Upper lobe of right lung (tissue), 1 donor: ENCODE measurements around the gene NHERF1. TPM values are rescaled to one million over a fixed set of nuclear protein-coding genes. Genes with fewer than 3 reads are reported as not detected.

Experiments used
- ATAC-seq: fragments of 200-7000 bp; cut with Tn5 transposase; one replicate; pipeline ENCODE4 v1.9.1; 2020; ENCODE audit warnings: mild to moderate bottlenecking, moderate library complexity
- DNase-seq: peaks from one replicate; pipeline ENCODE4 v3.0.0-alpha.2; 2020
- H3K27ac ChIP-seq: fragments of 200-600 bp; one replicate; pipeline ENCODE4 v1.8.0; 2022
- H3K27me3 ChIP-seq: fragments of 200-600 bp; one replicate; pipeline ENCODE4 v1.8.0; 2022; ENCODE audit warnings: mild to moderate bottlenecking
- H3K36me3 ChIP-seq: fragments of 200-600 bp; one replicate; pipeline ENCODE4 v1.8.0; 2022
- H3K4me1 ChIP-seq: fragments of 200-600 bp; one replicate; pipeline ENCODE4 v1.8.0; 2022
- H3K4me3 ChIP-seq: fragments of 200-600 bp; one replicate; pipeline ENCODE4 v1.8.0; 2022; ENCODE audit warnings: mild to moderate bottlenecking
- H3K9me3 ChIP-seq: fragments of 200-600 bp; one replicate; pipeline ENCODE4 v1.8.0; 2022
- intact Hi-C: fragments of 100-400 bp; cut with DNase I; formaldehyde crosslinking; loops from one replicate; pipeline ENCODE4 v1.11.0; 2022
- total RNA-seq: library from RNA; stranded (reverse); fragmentation: NEBNext Ultra II Directional; extraction: Animal tissue kit (Norgen Biotek cat#: 25700); gene quantifications from one replicate; pipeline ENCODE4 v1.2.1, GENCODE V29; 2021
- TF ChIP-seq, protein P1 (sequence below): fragments of 200-600 bp; IDR thresholded peaks from one replicate; pipeline ENCODE4 v1.8.0; 2022; ENCODE audit warnings: antibody characterized with exemption
- donor health status: DM: no; HTN: yes; CAD: no; lungs with severe emphysema.

The NHERF1 gene
- total RNA-seq, 1 donor from 2014 or later: 28.4 TPM

DNA sequence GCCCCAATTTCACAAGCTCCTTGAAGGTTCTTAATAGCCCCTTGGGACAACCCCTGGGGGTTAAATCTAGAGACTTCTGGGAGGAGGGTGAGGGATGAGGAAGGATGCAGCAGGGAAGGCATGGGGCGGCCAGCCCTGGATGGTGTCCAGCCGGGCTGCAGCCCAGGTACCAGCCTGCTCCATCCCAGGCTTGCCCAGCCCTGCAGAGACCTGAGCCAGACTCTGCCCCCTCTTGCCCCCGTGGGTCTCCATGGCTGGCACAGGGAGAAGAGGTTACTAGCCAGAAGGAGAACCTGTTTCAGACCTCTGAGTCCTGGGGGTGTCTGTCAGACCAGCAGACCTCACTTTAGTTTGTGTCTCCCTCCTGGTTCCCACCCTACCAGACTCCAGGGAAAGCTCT lies 8.5 kb downstream of the NHERF1 start:
- TF ChIP-seq, protein P1, sequence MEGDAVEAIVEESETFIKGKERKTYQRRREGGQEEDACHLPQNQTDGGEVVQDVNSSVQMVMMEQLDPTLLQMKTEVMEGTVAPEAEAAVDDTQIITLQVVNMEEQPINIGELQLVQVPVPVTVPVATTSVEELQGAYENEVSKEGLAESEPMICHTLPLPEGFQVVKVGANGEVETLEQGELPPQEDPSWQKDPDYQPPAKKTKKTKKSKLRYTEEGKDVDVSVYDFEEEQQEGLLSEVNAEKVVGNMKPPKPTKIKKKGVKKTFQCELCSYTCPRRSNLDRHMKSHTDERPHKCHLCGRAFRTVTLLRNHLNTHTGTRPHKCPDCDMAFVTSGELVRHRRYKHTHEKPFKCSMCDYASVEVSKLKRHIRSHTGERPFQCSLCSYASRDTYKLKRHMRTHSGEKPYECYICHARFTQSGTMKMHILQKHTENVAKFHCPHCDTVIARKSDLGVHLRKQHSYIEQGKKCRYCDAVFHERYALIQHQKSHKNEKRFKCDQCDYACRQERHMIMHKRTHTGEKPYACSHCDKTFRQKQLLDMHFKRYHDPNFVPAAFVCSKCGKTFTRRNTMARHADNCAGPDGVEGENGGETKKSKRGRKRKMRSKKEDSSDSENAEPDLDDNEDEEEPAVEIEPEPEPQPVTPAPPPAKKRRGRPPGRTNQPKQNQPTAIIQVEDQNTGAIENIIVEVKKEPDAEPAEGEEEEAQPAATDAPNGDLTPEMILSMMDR: no peak
- ATAC-seq (no peak), DNase-seq (no peak)
- Histone ChIP-seq H3K4me3 (no peak overlapping the region), H3K27me3 (no peaks in the 10 kb centered on the region), H3K27ac (no peak overlapping the region), H3K4me1 (peaks cover 52% of the 10 kb centered on the region), H3K9me3 (no peaks in the 10 kb centered on the region), H3K36me3 (no peaks in the 10 kb centered on the region)
- intact Hi-C loops: no loop called here

DNA sequence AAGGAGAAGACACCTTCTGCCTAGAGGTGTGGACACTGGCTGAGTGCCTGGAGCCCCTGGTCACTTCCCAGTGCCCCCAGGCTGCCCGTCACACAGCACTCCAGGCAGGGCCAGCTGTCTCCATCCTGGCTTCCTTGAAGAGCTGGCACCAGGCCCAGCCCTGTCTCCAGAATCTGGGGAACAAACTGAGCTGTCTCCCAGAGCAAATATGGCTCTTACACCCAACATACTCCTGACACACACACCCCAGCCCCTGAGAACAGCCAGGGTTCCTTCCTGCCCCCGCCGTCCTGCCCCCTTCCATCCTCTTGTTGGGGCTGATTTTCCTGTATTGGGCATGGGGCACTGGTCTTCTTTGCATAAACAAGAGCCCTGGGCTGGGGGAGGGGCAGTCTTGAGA lies 9.1 kb downstream of the NHERF1 start:
- intact Hi-C loops: no loop called here
- ATAC-seq: peak; percentile 3

DNA sequence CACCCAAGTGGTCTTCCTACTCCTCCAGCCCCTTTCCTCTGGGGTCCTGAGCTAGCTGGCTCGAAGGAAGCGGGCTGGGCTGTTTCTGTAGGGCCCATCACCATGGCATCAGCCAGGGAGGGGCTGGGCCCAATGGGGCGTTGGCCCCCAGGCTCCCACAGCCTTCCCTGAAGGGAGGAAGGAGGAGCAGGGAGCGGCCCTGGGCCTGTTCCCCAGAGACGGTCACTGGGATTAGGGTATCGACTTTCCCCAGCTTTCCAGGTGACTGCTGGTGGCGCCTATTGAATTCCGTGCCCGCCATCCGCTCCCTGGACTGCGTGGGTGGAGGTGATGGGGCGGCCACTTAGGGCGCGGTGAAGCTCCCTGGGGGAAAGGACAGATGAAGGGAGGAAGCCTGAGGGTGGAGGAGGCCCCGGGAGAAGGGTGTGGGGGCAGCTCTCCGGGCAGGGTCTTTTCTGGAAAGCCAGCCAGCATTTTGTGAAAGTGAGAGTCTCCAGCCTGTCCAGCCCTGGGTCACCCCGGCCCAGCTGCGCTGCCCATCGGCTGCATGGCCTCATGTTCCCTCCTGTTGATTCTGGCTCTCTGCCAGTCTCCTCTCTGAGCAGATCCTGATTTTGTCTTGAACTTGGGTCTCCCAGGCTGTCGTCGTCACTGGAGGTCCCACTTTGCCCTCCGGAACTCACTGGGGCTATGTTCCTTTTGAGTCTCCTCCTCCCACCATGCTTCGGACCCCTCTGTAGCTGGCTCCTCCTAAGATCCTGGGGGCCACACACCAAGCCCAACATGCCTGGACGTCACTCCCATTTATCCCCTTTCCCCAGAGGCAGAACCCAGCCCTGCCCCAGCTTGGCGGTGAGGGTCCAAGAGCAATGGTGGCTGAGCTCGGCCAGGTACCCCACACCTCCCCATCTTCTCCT lies 9.8 kb downstream of the NHERF1 start:
- Histone ChIP-seq H3K4me3 (no peak overlapping the region), H3K9me3 (no peaks in the 10 kb centered on the region), H3K27me3 (no peaks in the 10 kb centered on the region), H3K36me3 (no peaks in the 10 kb centered on the region), H3K4me1 (peaks cover 48% of the 10 kb centered on the region), H3K27ac (peak overlapping the region; percentile 24)
- intact Hi-C loops: no loop called here
- ATAC-seq (peak; percentile 15), DNase-seq (no peak)
- TF ChIP-seq, protein P1: no peak

More for the DNA sequence above, 9.1 kb downstream of the NHERF1 start:
- TF ChIP-seq, protein P1: no peak
- no peak overlapping the region for H3K27ac ChIP-seq
- peaks cover 48% of the 10 kb centered on the region for H3K4me1 ChIP-seq
- H3K36me3 ChIP-seq: no peaks in the 10 kb centered on the region
- no peak for DNase-seq
- no peaks in the 10 kb centered on the region for H3K27me3 ChIP-seq
- no peak overlapping the region for H3K4me3 ChIP-seq
- H3K9me3 ChIP-seq: no peaks in the 10 kb centered on the region

DNA sequence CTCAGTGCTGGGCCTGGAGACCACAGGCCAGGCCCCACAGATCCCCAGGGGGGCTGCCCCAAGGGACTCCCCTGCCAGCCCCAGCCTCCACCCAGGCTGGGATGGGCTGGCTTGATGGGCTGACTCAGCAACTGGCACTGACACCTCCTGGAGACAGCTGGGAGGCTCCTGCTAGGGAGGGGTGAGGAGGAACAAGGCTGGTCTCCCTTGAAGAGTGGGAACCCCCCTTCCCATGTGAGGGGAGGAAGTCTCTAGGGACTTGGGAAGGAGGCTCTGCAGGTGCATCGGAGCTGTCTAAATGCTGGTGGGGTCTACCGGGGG lies 10.4 kb downstream of the NHERF1 start:
- ATAC-seq (peak; percentile 9), DNase-seq (no peak)

DNA sequence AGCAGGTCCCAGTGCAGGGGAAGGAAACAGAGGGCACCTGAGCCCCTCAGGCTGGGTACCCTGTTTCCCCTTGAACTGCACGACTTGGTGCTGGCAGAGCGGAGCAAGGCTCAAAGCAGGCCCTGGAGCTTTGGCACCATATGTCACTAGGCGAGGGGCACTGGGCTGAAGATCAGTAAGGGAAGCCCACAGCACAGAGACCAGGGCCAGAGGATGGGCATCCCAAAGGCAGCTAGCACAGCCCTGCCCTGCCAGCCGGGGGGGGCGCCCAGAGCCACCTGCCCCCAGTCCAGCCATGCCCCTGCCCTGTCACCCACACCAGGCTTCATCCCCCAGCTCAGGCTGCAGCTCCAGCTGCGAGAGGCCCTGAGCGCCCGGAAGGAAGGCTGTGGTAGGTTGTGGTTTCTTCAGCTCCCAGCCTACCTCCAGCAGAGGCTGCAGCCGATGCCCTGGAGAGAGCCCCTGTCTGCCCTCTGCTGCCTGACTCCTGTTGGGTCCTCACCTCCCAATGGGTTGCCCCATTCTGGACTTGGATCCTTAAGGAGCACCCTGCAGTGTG lies 10.9 kb downstream of the NHERF1 start:
- TF ChIP-seq, protein P1: no peak
- Histone ChIP-seq H3K9me3 (no peaks in the 10 kb centered on the region), H3K36me3 (no peaks in the 10 kb centered on the region), H3K27me3 (no peaks in the 10 kb centered on the region), H3K4me1 (peaks cover 48% of the 10 kb centered on the region), H3K27ac (peak overlapping the region; percentile 47), H3K4me3 (no peak overlapping the region)
- intact Hi-C loops: no loop called here
- DNase-seq: no peak
- peak; percentile 21 for ATAC-seq

More for the DNA sequence above, 10.4 kb downstream of the NHERF1 start:
- Histone ChIP-seq H3K9me3 (no peaks in the 10 kb centered on the region), H3K4me1 (peaks cover 48% of the 10 kb centered on the region), H3K4me3 (no peak overlapping the region), H3K27me3 (no peaks in the 10 kb centered on the region), H3K27ac (peak overlapping the region; percentile 24), H3K36me3 (no peaks in the 10 kb centered on the region)
- TF ChIP-seq, protein P1: no peak
- intact Hi-C loops: no loop called here
